Colonic mucosa (tissue), 4 donors: ENCODE results near the gene IRF8. TPM values are rescaled to one million over a fixed set of nuclear protein-coding genes. Genes with fewer than 3 reads are reported as not detected.

Experiments
- DNase-seq: peaks from one replicate; pipeline ENCODE4 v3.0.0-alpha.2; 2020
- H3K27ac ChIP-seq: fragments of 200-600 bp; one replicate; pipeline ENCODE4 v1.8.0; 2021
- H3K27me3 ChIP-seq: fragments of 200-600 bp; one replicate; pipeline ENCODE4 v1.8.0; 2021
- H3K36me3 ChIP-seq: fragments of 200-600 bp; one replicate; pipeline ENCODE4 v1.8.0; 2021
- H3K4me1 ChIP-seq: fragments of 200-600 bp; one replicate; pipeline ENCODE4 v1.8.0; 2021; ENCODE audit warnings: mild to moderate bottlenecking
- H3K4me3 ChIP-seq: fragments of 200-600 bp; one replicate; pipeline ENCODE4 v1.8.0; 2021
- H3K9ac ChIP-seq, 2 donors: one replicate each; pipeline ENCODE4 v1.7.0; 2013; ENCODE audit warnings: control low read depth in 2 of 2, low read depth in 2 of 2, low read length in 2 of 2
- H3K9me3 ChIP-seq: fragments of 200-600 bp; one replicate; pipeline ENCODE4 v1.8.0; 2021
- intact Hi-C: fragments of 100-400 bp; cut with DNase I; formaldehyde crosslinking; loops from one replicate; pipeline ENCODE4 v1.14.1; 2022
- total RNA-seq, 2 donors: library from RNA; stranded (reverse); fragmentation: NEBNext Ultra II Directional in 1 of 2; extraction: Animal tissue kit (Norgen Biotek cat#: 25700) in 1 of 2; gene quantifications; one replicate each; pipeline ENCODE4 v1.2.1, GENCODE V29; 2021
- TF ChIP-seq, protein P1 (sequence below): fragments of 200-600 bp; IDR thresholded peaks from one replicate; pipeline ENCODE4 v1.8.0; 2022; ENCODE audit warnings: antibody characterized with exemption, mild to moderate bottlenecking
- donor health status: healthy.
- donor health status: DM: no; HTN: no; CAD: no.
- donor health status: DM: no; HTN: no; CAD: no.

Gene IRF8
- total RNA-seq, 2 donors from 2014 or later, result 25.1 to 52.5 TPM

DNA sequence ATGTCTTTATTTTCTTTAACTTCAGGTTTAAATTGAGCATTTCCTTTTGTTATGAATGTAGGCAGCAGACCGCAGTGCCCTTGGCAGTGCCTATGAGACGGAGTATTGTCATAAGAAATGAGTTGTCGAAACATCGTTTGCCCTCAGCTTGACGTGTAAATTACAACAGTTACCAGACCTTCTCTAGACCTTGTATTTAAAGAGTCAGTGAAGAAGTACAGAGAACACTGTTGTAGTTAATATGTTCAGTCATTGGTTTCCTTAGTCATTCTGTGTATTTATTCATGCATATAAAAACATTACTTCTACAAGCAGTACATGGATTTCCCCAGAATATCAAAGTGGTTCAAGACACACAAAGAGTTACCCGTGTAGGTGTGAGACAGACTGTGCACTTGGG, 19.0 kb downstream of the IRF8 start:
- H3K36me3 ChIP-seq, result peaks cover 5% of the 10 kb centered on the region
- DNase-seq, result no peak

DNA sequence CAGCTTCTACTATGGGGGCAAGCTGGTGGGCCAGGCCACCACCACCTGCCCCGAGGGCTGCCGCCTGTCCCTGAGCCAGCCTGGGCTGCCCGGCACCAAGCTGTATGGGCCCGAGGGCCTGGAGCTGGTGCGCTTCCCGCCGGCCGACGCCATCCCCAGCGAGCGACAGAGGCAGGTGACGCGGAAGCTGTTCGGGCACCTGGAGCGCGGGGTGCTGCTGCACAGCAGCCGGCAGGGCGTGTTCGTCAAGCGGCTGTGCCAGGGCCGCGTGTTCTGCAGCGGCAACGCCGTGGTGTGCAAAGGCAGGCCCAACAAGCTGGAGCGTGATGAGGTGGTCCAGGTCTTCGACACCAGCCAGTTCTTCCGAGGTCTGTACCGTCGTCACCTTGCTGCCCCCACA, 19.5 kb downstream of the IRF8 start:
- no peaks in the 10 kb centered on the region for H3K4me1 ChIP-seq
- H3K9me3 ChIP-seq, result no peaks in the 10 kb centered on the region
- peaks cover 5% of the 10 kb centered on the region for H3K36me3 ChIP-seq
- DNase-seq, result no peak
- H3K27ac ChIP-seq, result no peak overlapping the region
- TF ChIP-seq, protein P1, sequence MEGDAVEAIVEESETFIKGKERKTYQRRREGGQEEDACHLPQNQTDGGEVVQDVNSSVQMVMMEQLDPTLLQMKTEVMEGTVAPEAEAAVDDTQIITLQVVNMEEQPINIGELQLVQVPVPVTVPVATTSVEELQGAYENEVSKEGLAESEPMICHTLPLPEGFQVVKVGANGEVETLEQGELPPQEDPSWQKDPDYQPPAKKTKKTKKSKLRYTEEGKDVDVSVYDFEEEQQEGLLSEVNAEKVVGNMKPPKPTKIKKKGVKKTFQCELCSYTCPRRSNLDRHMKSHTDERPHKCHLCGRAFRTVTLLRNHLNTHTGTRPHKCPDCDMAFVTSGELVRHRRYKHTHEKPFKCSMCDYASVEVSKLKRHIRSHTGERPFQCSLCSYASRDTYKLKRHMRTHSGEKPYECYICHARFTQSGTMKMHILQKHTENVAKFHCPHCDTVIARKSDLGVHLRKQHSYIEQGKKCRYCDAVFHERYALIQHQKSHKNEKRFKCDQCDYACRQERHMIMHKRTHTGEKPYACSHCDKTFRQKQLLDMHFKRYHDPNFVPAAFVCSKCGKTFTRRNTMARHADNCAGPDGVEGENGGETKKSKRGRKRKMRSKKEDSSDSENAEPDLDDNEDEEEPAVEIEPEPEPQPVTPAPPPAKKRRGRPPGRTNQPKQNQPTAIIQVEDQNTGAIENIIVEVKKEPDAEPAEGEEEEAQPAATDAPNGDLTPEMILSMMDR, result no peak
- no peak overlapping the region for H3K4me3 ChIP-seq
- no peaks in the 10 kb centered on the region for H3K27me3 ChIP-seq
- intact Hi-C loops, result no loop called here
- H3K9ac ChIP-seq, result no peak overlapping the region

More for the DNA sequence above, 19.0 kb downstream of the IRF8 start:
- TF ChIP-seq, protein P1, result no peak
- intact Hi-C loops, result no loop called here
- Histone ChIP-seq H3K27me3 (no peaks in the 10 kb centered on the region), H3K9ac (no peak overlapping the region), H3K4me3 (no peak overlapping the region), H3K27ac (no peak overlapping the region), H3K4me1 (no peaks in the 10 kb centered on the region), H3K9me3 (no peaks in the 10 kb centered on the region)

DNA sequence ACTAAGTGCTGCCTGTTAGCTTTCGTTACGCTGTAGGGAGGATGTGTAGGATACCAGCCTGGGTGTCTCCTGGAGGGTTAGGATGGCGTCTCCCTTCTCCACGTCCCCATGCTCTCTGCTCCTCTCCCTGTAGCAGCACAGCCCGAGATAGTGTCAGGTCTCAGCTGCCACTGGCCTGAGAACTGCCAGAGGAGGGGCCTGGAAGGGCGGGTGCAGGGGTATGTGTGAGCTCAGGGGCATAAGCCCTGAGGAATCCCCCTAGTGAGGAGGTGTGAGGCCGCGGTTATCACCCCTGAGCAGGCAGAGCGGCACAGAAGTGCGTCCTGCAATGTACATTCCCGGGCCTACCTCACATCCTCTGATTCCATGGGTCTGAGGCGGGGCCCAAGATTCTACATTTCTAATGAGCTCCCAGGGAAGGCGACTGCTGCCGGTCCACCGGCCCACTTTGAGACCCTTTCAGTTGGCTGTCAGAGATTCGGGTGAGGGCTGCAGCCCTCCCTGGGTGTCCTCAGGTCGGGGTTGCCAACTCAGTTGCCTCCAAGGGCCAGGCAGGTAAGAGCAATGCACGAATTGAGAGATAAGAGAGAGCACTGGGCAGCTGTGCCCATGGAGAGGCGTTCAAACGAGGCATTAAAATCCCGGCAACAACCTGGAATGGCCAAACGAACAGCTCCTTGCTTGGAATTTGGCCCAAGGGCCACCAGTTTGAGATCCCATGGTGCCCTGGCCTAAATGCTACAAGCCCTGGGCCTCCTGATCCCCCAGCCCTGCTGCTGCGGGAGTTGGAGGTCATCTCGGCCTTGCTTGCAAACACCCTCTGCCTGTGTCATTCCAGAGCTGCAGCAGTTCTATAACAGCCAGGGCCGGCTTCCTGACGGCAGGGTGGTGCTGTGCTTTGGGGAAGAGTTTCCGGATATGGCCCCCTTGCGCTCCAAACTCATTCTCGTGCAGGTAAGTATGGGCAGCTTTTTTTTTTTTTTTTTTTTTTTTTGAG, 20.6 kb downstream of the IRF8 start:
- TF ChIP-seq, protein P1, result no peak
- intact Hi-C loops, result no loop called here
- H3K27ac ChIP-seq, result no peak overlapping the region
- H3K4me3 ChIP-seq, result no peak overlapping the region
- H3K4me1 ChIP-seq, result no peaks in the 10 kb centered on the region
- no peaks in the 10 kb centered on the region for H3K9me3 ChIP-seq
- H3K27me3 ChIP-seq, result no peaks in the 10 kb centered on the region
- no peak overlapping the region for H3K9ac ChIP-seq
- peaks cover 5% of the 10 kb centered on the region for H3K36me3 ChIP-seq
- no peak for DNase-seq

DNA sequence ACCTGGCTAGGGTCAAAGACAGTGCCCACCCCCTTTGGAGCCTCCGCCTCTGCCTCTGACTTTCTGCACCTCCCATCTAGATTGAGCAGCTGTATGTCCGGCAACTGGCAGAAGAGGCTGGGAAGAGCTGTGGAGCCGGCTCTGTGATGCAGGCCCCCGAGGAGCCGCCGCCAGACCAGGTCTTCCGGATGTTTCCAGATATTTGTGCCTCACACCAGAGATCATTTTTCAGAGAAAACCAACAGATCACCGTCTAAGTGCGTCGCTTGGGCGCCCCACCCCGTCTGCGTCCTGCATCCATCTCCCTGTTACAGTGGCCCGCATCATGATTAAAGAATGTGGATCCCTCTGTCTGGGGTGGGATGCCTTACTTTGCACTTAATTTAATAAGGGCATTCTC, 22.1 kb downstream of the IRF8 start:
- Histone ChIP-seq H3K36me3 (peaks cover 5% of the 10 kb centered on the region), H3K9ac (no peak overlapping the region), H3K4me3 (no peak overlapping the region), H3K9me3 (no peaks in the 10 kb centered on the region), H3K27ac (no peak overlapping the region), H3K4me1 (no peaks in the 10 kb centered on the region), H3K27me3 (no peaks in the 10 kb centered on the region)
- intact Hi-C loops, result no loop called here
- DNase-seq, result no peak
- TF ChIP-seq, protein P1, result no peak

DNA sequence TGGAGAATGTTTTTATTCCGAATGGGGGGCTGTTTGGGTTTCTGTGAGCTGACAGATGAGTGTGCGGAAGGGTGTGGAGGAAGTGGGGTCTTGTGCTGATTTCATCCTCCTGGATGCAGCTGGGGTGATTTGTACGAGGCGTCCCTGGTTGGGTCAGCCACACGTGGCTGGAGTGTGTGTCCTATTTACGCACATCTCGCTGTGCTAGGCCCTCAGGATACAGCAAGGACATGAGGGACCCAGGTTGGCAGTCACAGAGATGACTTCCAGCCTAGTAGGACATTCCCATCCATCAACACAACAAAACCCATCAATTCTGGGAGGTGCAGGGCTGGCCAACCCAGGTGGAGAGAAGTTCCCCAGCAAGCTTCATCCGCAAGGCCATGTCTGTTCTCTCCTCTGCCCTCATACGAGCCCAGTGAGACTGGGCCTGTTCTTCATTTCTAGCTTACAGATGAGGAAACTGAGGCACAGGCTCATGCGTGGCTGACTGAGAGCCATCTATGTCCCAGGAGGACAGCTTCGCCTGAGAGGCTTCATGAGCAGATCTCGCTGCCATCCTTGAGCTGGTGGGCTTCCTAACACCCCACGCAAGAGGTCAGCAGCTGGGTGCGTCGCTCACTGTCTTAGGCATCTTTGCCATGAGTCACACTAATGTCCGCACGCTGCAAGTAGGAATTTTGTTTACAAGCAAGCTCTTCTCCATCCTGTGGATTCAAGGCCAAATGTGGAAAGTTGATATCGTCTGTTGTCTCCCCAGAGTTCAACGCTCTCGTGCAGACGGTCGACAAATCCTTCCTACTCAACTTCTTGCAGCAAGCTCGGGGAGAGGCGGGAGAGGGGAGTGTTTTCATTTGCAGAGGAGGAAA, 24.4 kb downstream of the IRF8 start:
- H3K9me3 ChIP-seq, result no peaks in the 10 kb centered on the region

More for the DNA sequence above, 24.4 kb downstream of the IRF8 start:
- intact Hi-C loops, result no loop called here
- Histone ChIP-seq H3K27me3 (no peaks in the 10 kb centered on the region), H3K27ac (peak overlapping the region; percentile 43), H3K4me3 (no peak overlapping the region), H3K9ac (no peak overlapping the region), H3K36me3 (peaks cover 3% of the 10 kb centered on the region), H3K4me1 (no peaks in the 10 kb centered on the region)
- no peak for DNase-seq
- TF ChIP-seq, protein P1, result no peak
